PFSK-1 (cell line): ENCODE measurements around the gene TMEM198.

ENCODE experiments used
- POLR2AphosphoS5 ChIP-seq: IDR thresholded peaks from 2 replicates; pipeline ENCODE4 v1.6.1; 2012; ENCODE audit warnings: low read depth, mild to moderate bottlenecking, control low read depth, low read length, moderate library complexity
- TAF1 ChIP-seq: IDR thresholded peaks from 2 replicates; pipeline ENCODE4 v1.6.1; 2012; ENCODE audit warnings: low read length, control low read depth, borderline replicate concordance; ENCODE audit not compliant: insufficient read depth
- TF ChIP-seq, protein P1 (sequence below), 2 experiments: IDR thresholded peaks; 2 replicates each; pipeline versions ENCODE4 v1.6.1 to v1.8.0; 2011 to 2012; ENCODE audit warnings: low read depth in 2 of 2, low read length in 2 of 2, control low read depth in 1 of 2, inconsistent platforms in 1 of 2, mild to moderate bottlenecking in 1 of 2, moderate library complexity in 1 of 2; ENCODE audit not compliant: insufficient read depth in 1 of 2

DNA sequence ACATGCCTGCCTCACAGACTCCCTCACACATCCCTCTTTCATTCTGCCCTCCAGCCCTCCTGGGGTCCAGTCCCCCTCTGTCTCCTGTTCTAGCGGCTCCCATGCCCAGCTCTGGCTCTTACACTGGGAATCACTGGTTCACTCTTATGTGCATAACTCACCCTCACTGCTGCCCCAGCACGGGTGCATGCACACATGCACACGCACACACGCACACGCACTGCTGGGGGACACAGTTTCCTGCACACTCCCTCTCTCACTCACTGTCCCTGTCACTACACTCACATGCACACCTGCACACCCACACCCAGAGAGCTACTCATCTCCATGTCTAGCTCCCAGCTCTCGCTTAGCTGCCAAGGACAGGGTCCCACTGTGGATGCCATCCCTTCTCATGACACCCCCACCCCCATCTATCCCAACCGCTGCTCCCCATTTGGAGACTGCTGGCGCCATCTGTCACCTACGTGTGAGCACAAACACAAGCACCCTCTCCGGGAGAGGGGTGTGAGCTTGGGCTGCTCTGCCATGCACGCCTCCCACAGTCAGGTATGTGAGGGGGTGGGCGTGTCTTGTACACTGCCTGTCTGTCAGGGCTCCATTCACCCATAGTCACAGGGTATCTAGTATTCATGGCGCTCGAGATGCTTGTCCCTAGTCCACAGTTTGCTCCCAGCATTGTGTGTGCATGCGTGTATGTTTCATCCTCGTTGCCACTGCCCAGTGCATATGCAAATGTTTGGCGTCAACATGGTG lies 27.8 kb upstream of the TMEM198 start:
- TF ChIP-seq, protein P1, sequence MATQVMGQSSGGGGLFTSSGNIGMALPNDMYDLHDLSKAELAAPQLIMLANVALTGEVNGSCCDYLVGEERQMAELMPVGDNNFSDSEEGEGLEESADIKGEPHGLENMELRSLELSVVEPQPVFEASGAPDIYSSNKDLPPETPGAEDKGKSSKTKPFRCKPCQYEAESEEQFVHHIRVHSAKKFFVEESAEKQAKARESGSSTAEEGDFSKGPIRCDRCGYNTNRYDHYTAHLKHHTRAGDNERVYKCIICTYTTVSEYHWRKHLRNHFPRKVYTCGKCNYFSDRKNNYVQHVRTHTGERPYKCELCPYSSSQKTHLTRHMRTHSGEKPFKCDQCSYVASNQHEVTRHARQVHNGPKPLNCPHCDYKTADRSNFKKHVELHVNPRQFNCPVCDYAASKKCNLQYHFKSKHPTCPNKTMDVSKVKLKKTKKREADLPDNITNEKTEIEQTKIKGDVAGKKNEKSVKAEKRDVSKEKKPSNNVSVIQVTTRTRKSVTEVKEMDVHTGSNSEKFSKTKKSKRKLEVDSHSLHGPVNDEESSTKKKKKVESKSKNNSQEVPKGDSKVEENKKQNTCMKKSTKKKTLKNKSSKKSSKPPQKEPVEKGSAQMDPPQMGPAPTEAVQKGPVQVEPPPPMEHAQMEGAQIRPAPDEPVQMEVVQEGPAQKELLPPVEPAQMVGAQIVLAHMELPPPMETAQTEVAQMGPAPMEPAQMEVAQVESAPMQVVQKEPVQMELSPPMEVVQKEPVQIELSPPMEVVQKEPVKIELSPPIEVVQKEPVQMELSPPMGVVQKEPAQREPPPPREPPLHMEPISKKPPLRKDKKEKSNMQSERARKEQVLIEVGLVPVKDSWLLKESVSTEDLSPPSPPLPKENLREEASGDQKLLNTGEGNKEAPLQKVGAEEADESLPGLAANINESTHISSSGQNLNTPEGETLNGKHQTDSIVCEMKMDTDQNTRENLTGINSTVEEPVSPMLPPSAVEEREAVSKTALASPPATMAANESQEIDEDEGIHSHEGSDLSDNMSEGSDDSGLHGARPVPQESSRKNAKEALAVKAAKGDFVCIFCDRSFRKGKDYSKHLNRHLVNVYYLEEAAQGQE (IDR thresholded peaks at IDR 0.05; ENCODE audit: insufficient read depth in 1 of 2, low read depth in 2 of 2, low read length in 2 of 2) = no peak
- TF ChIP-seq POLR2AphosphoS5 = no peak
- TF ChIP-seq TAF1 = no peak
